ES-I3 (cell line): ENCODE data around the gene ZBTB7B.

Experiments used
- H3K36me3 ChIP-seq: 2 replicates; pipeline ENCODE4 v1.6.1; 2013; ENCODE audit warnings: mild to moderate bottlenecking, low read length, control low read depth, moderate library complexity; ENCODE audit not compliant: insufficient read depth
- H3K4me1 ChIP-seq: 2 replicates; pipeline ENCODE4 v1.6.1; 2013; ENCODE audit warnings: mild to moderate bottlenecking, control low read depth, low read length; ENCODE audit not compliant: insufficient read depth
- H3K9ac ChIP-seq: 2 replicates; pipeline ENCODE4 v1.6.1; 2013; ENCODE audit warnings: low read depth, mild to moderate bottlenecking, low read length, moderate library complexity
- H3K9me3 ChIP-seq: 2 replicates; pipeline ENCODE4 v1.6.1; 2013; ENCODE audit warnings: mild to moderate bottlenecking, low read length, moderate library complexity; ENCODE audit not compliant: control insufficient read depth, insufficient read depth

The ZBTB7B gene

GRCh38 chr1:155010211-155010918 is 7.8 kb downstream of the ZBTB7B start:
- Histone ChIP-seq H3K9me3 (no peaks in the 10 kb centered on the region), H3K4me1 (peaks cover 21% of the 10 kb centered on the region; the same call in 1 of the 2 replicates), H3K9ac (no peak overlapping the region), H3K36me3 (peaks cover 2% of the 10 kb centered on the region; the same call in 1 of the 2 replicates)

DNA sequence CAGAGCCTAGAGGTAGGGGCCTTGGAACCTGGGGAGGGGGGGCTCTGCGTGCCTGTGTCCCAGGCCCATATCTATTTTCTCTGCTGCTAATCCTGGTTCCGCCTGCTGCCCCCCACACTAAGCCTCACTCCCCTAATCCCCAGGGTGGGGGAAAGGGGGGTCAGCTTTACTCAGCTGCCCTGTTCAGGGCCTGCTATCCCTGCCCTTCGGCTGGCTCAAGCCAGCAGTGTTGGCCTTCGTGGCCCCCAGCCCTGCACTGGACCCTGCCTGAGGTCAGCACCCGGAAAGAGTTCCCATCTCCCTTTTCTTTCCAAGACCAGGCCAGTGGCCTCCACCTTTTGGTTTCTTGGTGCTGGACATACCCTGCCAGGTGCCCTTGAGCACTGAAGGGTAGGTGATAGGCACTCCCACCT is 8.4 kb downstream of the ZBTB7B start:
- Histone ChIP-seq H3K9ac (no peak overlapping the region), H3K4me1 (peaks cover 21% of the 10 kb centered on the region; the same call in 1 of the 2 replicates), H3K9me3 (no peaks in the 10 kb centered on the region), H3K36me3 (peaks cover 2% of the 10 kb centered on the region; the same call in 1 of the 2 replicates)

GRCh38 chr1:155011437-155012025 is 8.9 kb downstream of the ZBTB7B start:
- Histone ChIP-seq H3K9ac (no peak overlapping the region), H3K4me1 (peaks cover 21% of the 10 kb centered on the region; the same call in 1 of the 2 replicates), H3K36me3 (peaks cover 2% of the 10 kb centered on the region; the same call in 1 of the 2 replicates), H3K9me3 (no peaks in the 10 kb centered on the region)

DNA sequence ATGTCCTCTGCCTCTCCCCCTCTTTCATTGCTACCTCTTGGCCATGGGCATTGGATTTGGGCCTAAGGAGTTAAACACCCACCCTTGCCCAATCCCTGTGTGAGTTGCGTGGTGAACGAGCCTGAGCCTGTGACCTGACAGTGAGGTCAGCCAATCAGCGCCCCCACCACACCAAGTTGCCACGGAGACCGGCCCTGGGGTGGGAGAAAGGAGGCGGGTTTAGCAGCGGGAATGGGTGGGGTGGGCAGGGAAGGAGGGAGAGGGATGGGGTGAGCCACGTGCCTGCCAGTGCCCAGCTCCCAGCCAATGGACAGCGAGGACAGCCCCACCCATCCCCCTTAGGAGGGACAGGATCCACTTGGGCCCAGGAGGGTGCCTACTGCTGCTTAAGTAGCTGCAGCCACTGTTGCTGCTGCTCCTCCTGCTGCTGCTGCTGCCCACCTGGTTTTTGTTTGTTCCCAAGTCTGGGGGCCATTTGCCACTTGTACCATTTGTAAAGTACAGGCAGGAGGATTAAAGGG is 9.5 kb downstream of the ZBTB7B start:
- Histone ChIP-seq H3K36me3 (peaks cover 2% of the 10 kb centered on the region; the same call in 1 of the 2 replicates), H3K9me3 (no peaks in the 10 kb centered on the region), H3K4me1 (peaks cover 24% of the 10 kb centered on the region; the same call in 1 of the 2 replicates), H3K9ac (no peak overlapping the region)

DNA sequence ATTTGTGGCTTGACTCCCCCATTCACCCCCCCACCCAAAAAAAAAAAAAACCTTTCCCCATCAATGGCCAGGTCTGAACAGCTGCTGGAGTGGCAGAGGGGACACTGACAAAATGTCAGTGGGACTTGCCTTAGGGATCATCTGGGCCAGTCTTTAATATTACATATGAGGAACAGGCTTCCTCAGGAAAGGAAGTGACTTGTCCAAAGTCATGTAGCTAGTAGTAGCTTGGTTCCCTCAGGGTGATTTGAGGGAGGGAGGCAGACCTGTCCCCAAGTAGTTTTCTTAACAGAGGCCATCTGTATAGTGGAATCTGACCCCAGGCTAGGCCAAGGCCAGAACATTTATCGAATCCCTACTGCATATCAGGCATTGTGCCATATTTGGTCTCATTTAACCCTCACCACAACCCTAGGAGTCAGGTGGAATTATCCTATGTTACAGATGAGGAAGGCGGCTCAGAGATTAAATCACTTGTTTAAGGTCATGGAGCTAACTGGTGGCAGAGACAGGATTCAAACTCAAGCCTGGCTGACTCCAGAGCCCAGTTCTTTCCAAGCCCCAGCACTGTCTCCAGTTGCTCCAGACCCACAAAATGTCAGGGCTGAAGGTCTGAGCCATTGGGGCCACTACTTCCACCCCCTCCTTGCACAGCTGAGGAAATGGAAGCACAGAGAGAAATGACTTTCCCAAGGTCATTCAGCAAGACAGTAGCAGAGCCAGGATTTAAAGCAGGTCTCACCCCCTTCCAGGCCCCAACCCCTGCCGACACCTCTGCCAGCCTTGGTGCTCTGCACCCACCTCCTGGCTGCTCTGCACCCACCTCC is 10.4 kb downstream of the ZBTB7B start:
- H3K9me3 ChIP-seq = no peaks in the 10 kb centered on the region
- peaks cover 2% of the 10 kb centered on the region; the same call in 1 of the 2 replicates for H3K36me3 ChIP-seq
- H3K9ac ChIP-seq = no peak overlapping the region
- H3K4me1 ChIP-seq = peaks cover 28% of the 10 kb centered on the region; the same call in 1 of the 2 replicates

DNA sequence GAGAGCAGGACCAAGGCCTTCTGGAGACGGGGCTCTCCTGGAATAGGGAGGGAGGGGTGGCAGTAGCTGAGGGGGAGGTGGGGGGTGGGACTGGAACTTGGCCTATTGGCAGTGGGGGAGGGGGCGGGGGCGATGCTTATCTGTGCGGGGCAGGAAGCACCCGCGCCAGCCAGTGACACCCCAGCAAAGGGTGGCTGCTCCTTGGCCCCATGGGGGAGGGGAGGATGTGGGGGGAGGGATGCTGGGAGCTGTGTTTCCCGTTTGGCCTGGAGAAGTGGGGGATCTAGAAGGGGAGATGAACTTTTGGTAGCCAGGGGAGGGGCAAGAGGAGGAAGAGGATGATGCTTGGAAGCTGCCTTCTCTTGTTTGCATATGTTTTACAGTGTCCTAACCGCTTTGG is 11.0 kb downstream of the ZBTB7B start:
- H3K36me3 ChIP-seq = peaks cover 2% of the 10 kb centered on the region; the same call in 1 of the 2 replicates
- no peak overlapping the region for H3K9ac ChIP-seq
- no peaks in the 10 kb centered on the region for H3K9me3 ChIP-seq
- peaks cover 24% of the 10 kb centered on the region; the same call in 1 of the 2 replicates for H3K4me1 ChIP-seq

GRCh38 chr1:155014709-155015508 is 12.3 kb downstream of the ZBTB7B start:
- no peaks in the 10 kb centered on the region for H3K9me3 ChIP-seq
- peaks cover 2% of the 10 kb centered on the region; the same call in 1 of the 2 replicates for H3K36me3 ChIP-seq
- no peak overlapping the region for H3K9ac ChIP-seq
- H3K4me1 ChIP-seq = peaks cover 27% of the 10 kb centered on the region; the same call in 1 of the 2 replicates

- no peak overlapping the region for H3K9ac ChIP-seq
- H3K4me1 ChIP-seq = peaks cover 27% of the 10 kb centered on the region; the same call in 1 of the 2 replicates
- no peaks in the 10 kb centered on the region for H3K9me3 ChIP-seq
- peaks cover 2% of the 10 kb centered on the region; the same call in 1 of the 2 replicates for H3K36me3 ChIP-seq
Observed at GRCh38 chr1:155015527-155016230, 13.1 kb downstream of the ZBTB7B start.

DNA sequence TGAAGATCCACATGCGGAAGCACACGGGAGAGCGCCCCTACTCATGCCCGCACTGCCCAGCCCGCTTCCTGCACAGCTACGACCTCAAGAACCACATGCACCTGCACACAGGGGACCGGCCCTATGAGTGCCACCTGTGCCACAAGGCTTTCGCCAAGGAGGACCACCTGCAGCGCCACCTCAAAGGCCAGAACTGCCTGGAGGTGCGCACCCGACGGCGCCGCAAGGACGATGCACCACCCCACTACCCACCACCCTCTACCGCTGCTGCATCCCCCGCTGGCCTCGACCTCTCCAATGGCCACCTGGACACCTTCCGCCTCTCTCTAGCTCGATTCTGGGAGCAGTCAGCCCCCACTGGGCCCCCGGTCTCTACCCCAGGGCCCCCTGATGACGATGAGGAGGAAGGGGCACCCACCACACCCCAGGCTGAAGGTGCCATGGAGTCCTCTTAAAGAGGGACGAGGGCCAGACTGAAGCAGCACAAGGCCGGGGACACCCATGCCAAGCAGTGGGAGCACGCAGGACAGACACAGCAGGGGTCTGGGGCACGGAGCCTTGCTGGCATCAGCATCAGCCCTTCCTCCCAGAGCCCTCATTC is 13.7 kb downstream of the ZBTB7B start:
- peaks cover 27% of the 10 kb centered on the region; the same call in 1 of the 2 replicates for H3K4me1 ChIP-seq
- no peak overlapping the region for H3K9ac ChIP-seq
- peaks cover 2% of the 10 kb centered on the region; the same call in 1 of the 2 replicates for H3K36me3 ChIP-seq
- no peaks in the 10 kb centered on the region for H3K9me3 ChIP-seq

- Histone ChIP-seq H3K9ac (peak overlapping the region; percentile 40; the same call in 1 of the 2 replicates), H3K4me1 (peaks cover 21% of the 10 kb centered on the region; the same call in 1 of the 2 replicates), H3K36me3 (peaks cover 2% of the 10 kb centered on the region; the same call in 1 of the 2 replicates), H3K9me3 (no peaks in the 10 kb centered on the region)
Observed at GRCh38 chr1:155017041-155017945, 14.7 kb downstream of the ZBTB7B start.

DNA sequence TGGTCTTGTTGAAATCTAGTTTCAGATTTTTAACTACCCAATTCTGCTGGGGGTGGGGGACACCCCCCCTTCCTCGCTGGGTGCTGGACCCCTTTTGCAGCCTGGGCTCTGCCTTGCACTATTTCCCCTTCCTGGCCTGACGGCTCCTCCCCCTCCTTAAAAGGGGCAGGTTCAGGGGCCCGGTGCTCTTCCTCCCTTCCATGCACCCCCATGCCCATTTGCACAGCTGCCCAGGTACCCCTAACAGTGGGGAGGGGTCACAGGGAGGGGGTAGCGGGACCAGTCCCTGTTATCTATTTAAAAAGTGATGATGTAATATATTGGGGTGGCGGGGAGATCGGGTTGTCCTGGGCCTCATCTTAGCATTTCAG is 15.3 kb downstream of the ZBTB7B start:
- Histone ChIP-seq H3K9me3 (no peaks in the 10 kb centered on the region), H3K9ac (peak overlapping the region; percentile 40; the same call in 1 of the 2 replicates), H3K4me1 (peaks cover 17% of the 10 kb centered on the region; the same call in 1 of the 2 replicates), H3K36me3 (peaks cover 2% of the 10 kb centered on the region; the same call in 1 of the 2 replicates)
